Right lobe of liver (tissue), 6 donors: ENCODE measurements around the gene AIFM1. TPM values are rescaled to one million over a fixed set of nuclear protein-coding genes. Genes with fewer than 3 reads are reported as not detected.

ENCODE experiments used
- ATAC-seq, 4 donors: fragments of 200-7000 bp; cut with Tn5 transposase; one replicate each; pipeline ENCODE4 v1.9.1; 2020; ENCODE audit warnings: mild to moderate bottlenecking in 4 of 4, moderate library complexity in 4 of 4
- DNase-seq, 3 donors: peaks; one replicate each; pipeline ENCODE4 v3.0.0-alpha.2; 2020
- H3K27ac ChIP-seq, 3 donors: fragments of 200-600 bp; one replicate each; pipeline ENCODE4 v1.8.0; 2022
- H3K27me3 ChIP-seq, 2 donors: fragments of 200-600 bp; one replicate each; pipeline ENCODE4 v1.8.0; 2022
- H3K36me3 ChIP-seq, 4 donors: fragments of 200-600 bp; sonication (generic) in 1 of 4; one replicate each; pipeline versions ENCODE4 v1.5.1 to v1.8.0; 2017 to 2022; ENCODE audit warnings: control low read depth in 1 of 4
- H3K4me1 ChIP-seq, 4 donors: fragments of 200-600 bp; sonication (generic) in 1 of 4; one replicate each; pipeline versions ENCODE4 v1.5.1 to v1.8.0; 2017 to 2022; ENCODE audit warnings: control low read depth in 1 of 4
- H3K4me3 ChIP-seq, 3 donors: fragments of 200-600 bp; one replicate each; pipeline ENCODE4 v1.8.0; 2022
- H3K9me3 ChIP-seq, 4 donors: fragments of 200-600 bp; sonication (generic) in 1 of 4; one replicate each; pipeline versions ENCODE4 v1.5.1 to v1.8.0; 2017 to 2022; ENCODE audit warnings: control low read depth in 1 of 4
- CTCF ChIP-seq, 4 donors: fragments of 200-600 bp in 3 of 4; fragments of 450-650 bp in 1 of 4; IDR thresholded peaks; one replicate each; pipeline versions ENCODE4 v1.5.1 to v1.8.0; 2016 to 2022; ENCODE audit warnings: antibody characterized with exemption in 4 of 4, mild to moderate bottlenecking in 2 of 4
- POLR2A ChIP-seq: fragments of 450-650 bp; IDR thresholded peaks from one replicate; pipeline ENCODE4 v1.6.1; 2017; ENCODE audit warnings: antibody characterized with exemption, mild to moderate bottlenecking
- WGBS: methylation state at CpG from one replicate; pipeline ENCODE4 v1.1.6; 2018; ENCODE audit warnings: low coverage, low lambda C conversion rate; ENCODE audit not compliant: insufficient coverage; ENCODE audit errors: missing lambda C conversion rate; 5-methylcytosine and 5-hydroxymethylcytosine counted together
- intact Hi-C, 2 donors: fragments of 100-400 bp; cut with DNase I; formaldehyde crosslinking; loops; one replicate each; pipeline versions ENCODE4 v1.11.2 to v1.14.1; 2022
- total RNA-seq, 6 experiments: library from RNA; depleted of rRNA in 2 of 6; stranded (reverse); fragments of >200 nt in 2 of 6; fragmentation: NEBNext Ultra II Directional in 3 of 6; extraction: Animal tissue kit (Norgen Biotek cat#: 25700) in 3 of 6; gene quantifications; one replicate each; pipeline versions ENCODE4 v1.1.0 to v1.2.4, GENCODE V29; 2016 to 2023
- donor health status: DM: no; HTN: yes; CAD: no.
- donor health status: DM: no; HTN: no; CAD: no.
- donor health status: DM: no; HTN: no; CAD: no.
- donor health status: DM: no; HTN: yes; CAD: no.
- donor health status: DM: no; HTN: yes; CAD: no.

AIFM1 gene
- total RNA-seq, 6 experiments from 2014 or later, result 63.4 to 90.0 (median 76.7) TPM

GRCh38 chrX:130109429-130110378 is 55.9 kb downstream of the AIFM1 start:
- H3K27me3 ChIP-seq, result no peaks in the 10 kb centered on the region
- intact Hi-C loops, result no loop called here
- H3K27ac ChIP-seq, result peak overlapping the region in 2 of 3 donors; percentile 51 to 77
- ATAC-seq (peak; percentile 5 to 10 (median 7)), DNase-seq (no peak)
- WGBS, result 56% methylated on average over 46 of the region's 81 CpGs
- peak overlapping the region; percentile 38 to 46 (median 43) for H3K4me3 ChIP-seq
- H3K9me3 ChIP-seq, result no peaks in the 10 kb centered on the region
- no peaks in the 10 kb centered on the region for H3K4me1 ChIP-seq
- TF ChIP-seq CTCF (IDR thresholded peaks at IDR 0.05) (no peak), POLR2A (no peak)
- H3K36me3 ChIP-seq, result no peaks in the 10 kb centered on the region

DNA sequence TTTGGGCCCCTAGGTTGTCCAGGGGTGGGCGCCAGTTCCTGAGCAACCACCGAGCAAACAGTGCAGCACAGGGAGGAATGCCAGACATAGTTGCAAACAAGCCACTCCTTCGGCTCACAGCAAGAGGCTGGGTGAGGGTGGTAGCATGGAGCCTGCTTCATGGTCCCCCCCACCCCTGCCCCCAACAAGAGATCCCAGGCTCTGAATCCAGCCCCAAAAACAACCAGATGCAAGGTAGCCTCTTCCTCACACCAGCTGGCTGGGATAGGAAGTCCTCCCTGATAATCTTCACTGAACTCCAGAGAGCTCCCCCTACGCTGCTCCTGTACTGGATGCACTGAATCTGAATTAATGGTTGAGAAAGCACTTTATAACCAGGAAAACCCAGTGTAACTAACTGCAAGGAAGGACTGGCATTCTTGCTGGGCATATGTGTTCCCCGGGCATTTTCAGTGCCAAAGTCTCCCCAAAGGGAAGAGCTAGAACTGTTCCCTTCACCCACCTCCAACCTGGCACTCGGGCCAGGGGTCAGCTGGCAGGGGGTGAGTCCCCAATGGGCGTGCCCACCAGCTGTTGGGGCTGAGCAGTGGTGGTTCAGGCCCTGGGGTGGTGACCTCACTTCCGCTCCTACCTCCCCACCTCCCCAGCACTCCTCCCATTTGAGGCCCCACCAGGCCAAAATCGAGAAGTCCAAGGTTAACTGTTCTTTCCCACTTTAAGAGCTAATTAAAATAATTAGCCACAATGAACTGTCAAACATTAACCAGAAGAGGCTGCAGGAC is 56.8 kb downstream of the AIFM1 start:
- DNase-seq, result no peak
- TF ChIP-seq CTCF (IDR thresholded peaks at IDR 0.05) (no peak), POLR2A (no peak)
- Histone ChIP-seq H3K9me3 (no peaks in the 10 kb centered on the region), H3K4me3 (peak overlapping the region in 2 of 3 donors; percentile 38 to 46), H3K4me1 (no peaks in the 10 kb centered on the region), H3K27me3 (no peaks in the 10 kb centered on the region), H3K27ac (peak overlapping the region in 2 of 3 donors; percentile 51 to 77), H3K36me3 (no peaks in the 10 kb centered on the region)
- intact Hi-C loops, result no loop called here
- ATAC-seq, result peak; percentile 45 to 53 (median 50)
- 30% methylated on average over 5 of the region's 9 CpGs for WGBS

DNA sequence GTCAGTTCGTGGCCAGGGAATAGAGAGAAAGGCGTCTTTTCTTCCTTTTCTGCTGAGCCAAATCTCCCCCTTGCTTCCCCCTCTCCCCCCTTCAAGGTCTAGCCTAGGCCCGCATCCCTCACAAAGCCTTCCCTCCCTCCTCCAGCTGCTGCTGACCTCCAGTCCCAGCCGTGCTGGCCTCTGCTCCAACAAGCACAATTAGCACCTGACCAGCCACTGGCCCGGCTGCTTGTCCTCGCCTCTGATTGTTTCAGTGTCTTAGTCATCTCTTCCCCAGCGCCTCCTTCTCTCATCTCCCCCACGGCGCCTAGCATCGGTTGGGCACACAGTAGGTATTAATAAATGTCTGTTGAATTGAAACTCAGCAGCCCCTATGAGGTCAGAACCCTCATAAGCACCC is 59.6 kb downstream of the AIFM1 start:
- Histone ChIP-seq H3K27ac (no peak overlapping the region), H3K27me3 (no peaks in the 10 kb centered on the region), H3K4me3 (no peak overlapping the region), H3K36me3 (no peaks in the 10 kb centered on the region), H3K9me3 (no peaks in the 10 kb centered on the region), H3K4me1 (no peaks in the 10 kb centered on the region)
- 44% methylated on average over 6 of the region's 10 CpGs for WGBS
- TF ChIP-seq CTCF (IDR thresholded peaks at IDR 0.05) (no peak), POLR2A (no peak)
- intact Hi-C loops, result no loop called here
- DNase-seq, result peak in 1 of 3 donors; percentile 41
- no peak for ATAC-seq

GRCh38 chrX:130105244-130105643 is 60.4 kb downstream of the AIFM1 start:
- intact Hi-C loops, result no loop called here
- Histone ChIP-seq H3K4me1 (no peaks in the 10 kb centered on the region), H3K4me3 (no peak overlapping the region), H3K9me3 (no peaks in the 10 kb centered on the region), H3K27me3 (no peaks in the 10 kb centered on the region), H3K27ac (no peak overlapping the region), H3K36me3 (no peaks in the 10 kb centered on the region)
- TF ChIP-seq POLR2A (no peak), CTCF (IDR thresholded peaks at IDR 0.05) (no peak)
- DNase-seq (no peak), ATAC-seq (no peak)
- WGBS, result 37% methylated on average over 2 of the region's 3 CpGs
